DLD1 (cell line): ENCODE data around the gene KIAA0040.

Source experiments
- in situ Hi-C: cut with HindIII; loops from 2 replicates; pipeline ENCODE4 v1.10.0; 2017; ENCODE audit warnings: low sequenced_read_pairs

Gene KIAA0040

DNA sequence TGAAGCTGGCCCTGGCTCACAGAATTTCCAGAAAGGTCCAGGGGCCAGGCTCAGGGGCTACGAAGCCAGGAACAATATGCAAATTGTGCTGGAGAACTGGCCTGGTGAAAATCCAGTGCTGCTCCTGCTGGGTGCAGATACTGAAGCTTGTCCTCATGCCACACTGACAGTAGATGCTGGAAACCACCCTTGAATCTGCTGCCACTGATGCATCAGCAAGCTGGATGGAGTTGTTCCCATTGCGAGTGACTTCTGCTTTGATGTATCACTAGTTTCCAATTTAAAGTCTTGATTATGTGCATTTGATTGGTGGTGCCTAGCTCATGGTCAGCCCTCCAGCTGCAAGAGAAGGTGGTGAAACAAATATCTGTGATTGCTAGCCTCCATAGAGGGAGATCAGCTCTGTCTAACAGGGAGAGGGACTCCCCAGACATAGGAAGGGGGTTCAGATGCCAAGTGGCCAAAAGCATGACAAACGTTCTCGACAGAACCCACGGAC is 11.0 kb upstream of the KIAA0040 start:
- in situ Hi-C loops: no loop called here

DNA sequence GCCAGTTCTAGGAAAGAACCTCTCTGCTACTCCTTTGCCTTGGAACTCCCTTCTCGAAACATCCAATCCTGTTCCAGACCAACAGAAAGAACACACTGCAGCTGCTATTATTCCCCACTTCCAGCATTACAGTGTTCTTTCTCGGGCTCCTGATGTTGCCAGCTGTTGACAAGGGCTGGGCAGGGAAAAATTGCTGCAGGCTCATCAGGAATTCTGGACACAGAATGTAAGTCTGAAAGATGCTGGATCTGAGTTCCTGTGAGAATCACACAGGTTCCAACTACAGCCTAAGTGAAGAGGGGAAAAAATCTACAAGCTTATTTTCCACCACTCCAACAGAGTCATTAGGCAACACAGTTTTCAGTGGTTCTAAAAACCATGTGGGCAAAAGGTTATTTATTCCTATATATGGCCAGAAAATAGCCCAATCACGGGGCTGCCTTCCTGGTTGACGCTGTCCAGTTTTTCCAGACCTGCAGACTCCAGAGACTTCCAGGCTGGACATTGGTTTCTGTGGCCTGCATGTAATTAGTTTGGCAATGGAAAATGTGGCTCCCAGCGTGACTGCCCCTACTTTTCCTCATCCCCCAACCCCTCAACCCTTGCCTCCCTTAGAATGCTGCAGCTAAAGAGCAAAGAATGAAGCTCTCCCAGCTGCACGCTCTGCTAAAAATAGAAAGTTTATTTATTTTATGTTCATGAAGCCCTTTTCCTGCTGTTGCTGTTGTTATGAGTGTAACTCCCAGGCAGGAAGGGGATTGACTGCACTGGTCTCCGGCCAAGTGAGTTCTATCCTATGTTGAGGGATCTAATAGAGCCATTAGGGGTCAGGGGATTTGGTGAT is 8.3 kb upstream of the KIAA0040 start:
- in situ Hi-C loops: no loop called here

DNA sequence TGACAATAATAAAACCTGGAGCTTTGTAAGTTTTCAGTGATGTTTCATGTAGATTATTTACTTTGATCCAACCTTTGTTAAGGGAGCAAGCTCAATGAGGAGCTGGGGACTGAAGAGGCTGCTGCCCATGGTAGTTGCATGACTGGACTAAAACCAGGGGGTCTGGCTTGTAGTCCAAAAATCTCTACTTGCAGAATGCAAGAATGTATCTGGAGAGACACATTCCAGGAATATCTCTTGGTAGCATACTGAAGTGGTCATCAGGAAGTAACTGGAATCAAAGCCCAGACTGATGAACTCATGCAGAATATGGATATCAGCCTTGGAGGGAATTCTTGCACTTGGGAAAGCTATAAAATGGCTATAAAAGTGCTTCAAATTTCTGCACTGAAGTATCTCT is 5.8 kb upstream of the KIAA0040 start:
- in situ Hi-C loops: no loop called here

DNA sequence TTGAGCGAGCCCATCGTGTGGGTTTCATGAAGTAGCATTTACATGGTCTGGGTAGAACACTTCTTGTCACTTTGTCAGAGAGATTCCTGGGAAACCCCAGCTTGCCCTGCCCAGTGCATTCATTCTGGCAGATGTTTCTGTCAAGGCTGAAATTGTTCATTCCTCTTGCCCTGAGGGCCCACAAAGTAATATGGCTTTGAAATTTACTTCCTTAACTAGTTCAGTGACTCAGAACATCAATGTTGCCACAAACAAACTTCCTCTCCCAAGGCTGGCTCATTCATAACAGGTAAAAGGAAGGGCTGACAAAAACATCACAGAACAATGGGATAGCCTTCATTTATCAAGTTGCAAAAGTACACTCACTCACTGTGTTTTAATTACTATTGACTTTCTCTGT is 5.0 kb upstream of the KIAA0040 start:
- in situ Hi-C loops: no loop called here

DNA sequence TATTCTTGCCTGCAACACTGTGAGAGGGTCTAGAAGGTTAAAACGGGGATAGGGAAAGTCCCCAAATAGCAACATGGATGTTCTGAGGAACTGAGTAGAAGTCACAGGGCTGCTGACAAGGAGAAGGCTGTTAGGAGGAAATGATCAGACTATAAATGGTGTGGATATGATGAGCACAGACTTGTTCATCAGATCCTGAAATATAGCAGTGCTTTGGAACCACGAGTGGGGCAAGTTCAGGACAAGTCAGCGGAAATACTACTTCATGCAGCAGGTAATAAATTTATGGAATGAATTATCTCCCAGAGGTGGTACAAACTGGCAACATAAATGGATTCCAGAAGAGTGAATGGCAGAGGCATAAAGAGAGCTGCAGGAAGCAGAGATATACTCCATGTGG is 3.2 kb upstream of the KIAA0040 start:
- in situ Hi-C loops: no loop called here

DNA sequence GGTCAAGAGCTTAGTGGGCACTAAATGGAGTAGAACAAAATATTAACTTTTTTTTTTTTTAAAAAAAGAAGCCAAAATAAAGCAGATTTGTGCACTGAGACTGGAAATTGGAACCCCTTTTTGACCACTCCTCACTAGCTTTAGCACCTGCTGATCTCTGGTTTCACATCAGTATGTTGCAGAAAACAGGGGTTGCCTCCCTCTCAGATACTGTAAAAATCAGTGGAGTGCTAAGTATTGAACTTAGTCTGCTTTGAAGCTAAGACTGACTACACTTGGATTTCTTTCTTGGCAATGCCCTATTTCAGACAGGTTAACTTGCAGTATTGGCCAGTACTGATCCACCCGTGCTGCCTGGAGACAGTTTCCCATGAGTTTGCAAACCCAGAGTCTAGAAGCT is 2.7 kb upstream of the KIAA0040 start:
- in situ Hi-C loops: no loop called here

DNA sequence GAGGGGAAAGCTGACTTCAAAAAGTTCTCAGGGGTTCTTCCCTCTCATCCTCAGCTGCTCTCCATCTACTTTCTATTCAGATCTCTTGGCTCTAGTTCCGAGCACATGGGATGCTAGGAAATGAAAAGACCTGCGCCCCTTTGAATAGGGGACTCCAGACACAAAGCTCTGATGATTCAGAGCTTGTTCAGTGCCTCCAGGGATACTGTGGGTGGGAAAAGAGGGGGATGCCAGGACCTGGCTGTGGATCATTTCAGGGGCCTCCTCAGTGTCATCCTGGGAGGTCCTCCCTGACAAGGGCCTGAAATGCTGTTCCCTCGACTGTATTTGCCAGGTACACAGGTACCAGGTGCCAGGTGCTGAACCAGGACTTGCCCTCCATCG is 943 bp upstream of the KIAA0040 start:
- in situ Hi-C loops: no loop called here

DNA sequence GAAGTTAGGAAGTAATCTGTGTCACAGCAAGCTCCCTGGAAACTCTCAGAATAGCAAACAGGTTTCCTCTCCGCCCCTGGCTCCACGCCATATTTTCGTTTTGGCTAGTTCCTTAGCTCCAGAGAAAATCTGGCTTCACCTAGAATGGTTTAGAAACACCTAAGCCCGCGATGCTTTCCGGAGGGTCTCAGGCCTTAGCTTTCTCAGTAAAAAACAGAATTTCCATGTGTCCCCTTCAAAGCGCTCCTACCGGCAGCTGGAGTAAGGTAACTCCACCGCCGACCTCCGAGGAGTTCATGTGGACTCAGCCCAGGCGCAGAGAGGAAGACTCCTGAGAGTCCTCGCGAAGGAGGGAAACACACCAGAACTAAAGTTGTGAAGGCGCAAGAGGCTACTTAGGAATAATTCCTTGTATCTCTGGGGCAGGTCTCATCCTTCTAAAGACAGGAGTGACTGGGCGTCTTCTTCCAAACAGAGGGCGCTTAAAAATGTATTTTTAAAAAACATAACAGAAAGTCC is 406 bp downstream of the KIAA0040 start:
- in situ Hi-C loops: no loop called here

DNA sequence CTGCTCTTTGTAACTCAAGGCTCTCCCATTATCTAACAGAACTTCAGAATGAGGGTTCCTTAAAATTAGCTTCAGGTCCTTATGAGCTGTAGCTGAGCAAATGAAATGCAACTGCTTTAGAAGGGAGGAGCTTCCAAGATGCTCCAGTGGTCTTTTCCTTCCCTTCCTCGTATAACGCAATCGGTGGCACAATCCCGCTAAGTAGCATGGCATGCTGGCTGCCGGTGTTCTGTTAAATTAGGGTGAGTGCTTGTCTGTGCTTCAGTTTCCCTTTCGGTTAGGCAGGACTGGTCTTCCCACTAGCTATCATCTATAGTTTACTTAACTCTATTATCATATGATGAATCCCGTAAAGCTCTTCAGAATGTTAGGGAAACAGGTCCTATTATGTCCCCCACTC is 917 bp downstream of the KIAA0040 start:
- in situ Hi-C loops: no loop called here

DNA sequence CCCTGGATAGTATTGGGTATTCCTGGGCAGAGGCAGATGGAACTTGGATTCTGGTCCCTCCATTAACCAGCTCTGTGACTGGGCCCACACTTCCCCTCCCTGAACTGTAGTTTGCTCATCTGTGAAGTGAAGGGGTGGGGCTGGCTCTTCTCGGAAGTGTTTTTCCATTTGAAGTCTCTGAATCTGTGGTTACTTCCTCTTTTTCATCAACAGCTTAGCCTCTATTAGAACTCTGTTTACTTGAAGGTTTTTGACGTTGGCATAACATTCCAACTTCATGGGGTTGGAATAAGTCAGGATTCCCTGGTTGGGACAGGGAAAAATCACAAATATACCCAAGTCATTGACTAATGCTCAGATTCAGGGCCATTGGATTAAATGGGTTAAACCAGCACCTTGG is 3.6 kb downstream of the KIAA0040 start:
- in situ Hi-C loops: no loop called here

DNA sequence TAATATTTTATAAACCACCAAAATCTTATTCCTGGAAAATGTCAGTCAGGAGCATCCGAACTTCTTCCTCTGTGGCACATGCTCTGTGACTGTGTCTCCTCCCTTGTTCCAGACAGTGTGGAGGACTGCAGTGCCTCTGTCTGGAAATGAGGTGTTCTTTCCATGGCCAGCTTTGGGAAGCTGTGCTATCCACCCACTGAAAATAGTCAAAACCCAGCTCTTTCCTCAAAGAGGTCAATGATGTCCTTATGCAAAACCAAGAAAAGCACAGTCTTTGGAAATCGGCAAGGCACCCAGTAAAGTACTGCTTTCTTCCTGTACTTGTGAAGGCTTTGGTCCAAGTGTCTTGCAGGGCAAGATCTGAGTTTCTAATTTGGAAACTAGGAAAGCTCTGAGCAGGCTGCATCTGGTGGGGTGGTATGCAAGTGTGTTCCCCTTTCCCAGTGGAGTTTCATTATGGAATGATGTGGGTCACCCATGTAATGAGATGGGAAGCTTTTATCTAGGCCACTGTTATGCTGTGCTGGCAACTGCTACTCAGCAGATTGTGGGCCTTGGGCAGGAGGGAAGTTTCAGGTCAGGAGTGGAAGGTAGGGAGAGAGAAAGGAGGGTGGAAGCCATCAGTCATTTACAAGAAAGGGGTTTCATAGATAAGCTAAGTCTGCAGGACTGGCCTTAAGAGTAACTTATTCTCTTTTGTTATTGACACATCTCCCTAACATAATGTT is 6.0 kb downstream of the KIAA0040 start:
- in situ Hi-C loops: no loop called here

DNA sequence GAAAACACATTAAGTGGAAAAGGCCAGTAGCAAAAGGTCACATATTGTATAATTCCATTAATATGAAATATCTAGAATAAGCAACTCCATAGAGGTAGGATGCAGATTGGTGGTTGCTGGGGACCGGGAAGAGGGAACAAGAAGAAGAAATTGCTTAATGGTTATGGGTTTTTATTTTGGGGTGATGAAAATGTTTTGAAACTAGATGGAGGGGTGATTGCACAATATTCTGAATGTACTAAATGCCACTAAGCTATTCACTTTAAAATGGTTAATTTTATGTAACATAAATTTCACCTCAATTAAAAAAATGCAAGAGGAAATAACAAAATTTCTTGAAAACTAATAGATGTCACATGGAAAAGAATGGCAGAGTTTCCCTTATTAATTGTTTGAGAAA is 6.7 kb downstream of the KIAA0040 start:
- in situ Hi-C loops: no loop called here

DNA sequence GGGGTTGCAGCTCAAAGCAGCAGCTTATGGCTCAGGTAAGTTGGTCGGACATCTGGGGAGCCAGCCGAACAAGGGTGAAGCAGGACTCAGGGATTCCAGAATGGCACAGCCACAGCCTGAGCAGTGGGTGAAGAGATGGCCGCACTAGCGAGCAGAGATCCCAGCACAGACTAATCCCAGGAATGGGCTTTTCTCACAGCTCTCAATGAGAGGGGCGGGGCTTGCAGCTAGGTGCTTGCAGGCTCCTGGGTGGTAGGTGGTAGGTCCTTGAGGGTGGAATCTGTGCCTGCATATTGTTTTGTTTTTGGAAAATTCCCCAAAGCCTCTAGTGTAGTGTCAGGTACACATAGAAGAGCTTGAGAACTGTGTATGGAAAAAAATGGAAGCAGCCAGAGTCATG is 9.0 kb downstream of the KIAA0040 start:
- in situ Hi-C loops: no loop called here

DNA sequence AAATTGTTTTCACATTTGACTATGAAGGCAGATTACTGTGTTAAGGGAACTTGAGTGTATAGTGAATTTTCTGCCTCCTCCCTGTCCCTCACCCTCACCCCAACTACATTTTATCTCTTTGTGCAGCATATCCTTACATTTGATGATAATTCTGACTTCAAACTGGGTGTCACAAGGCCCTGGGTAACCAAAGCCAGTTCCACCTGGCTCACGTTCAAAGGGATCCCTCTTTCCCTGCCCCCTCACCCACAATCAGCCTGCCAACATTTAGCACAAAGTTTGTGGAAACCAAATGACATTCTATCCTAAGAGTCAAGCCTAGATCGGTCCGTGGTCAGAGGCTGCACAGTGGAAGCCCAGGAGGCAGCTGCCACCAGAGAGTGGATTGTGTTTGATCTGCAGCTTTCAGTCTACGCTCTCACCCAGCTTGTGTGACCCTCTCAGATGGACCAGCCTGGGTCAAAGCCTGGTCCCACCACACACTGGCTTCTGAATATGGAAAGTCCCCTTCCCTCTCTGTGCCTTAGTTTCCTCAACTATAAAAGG is 10.3 kb downstream of the KIAA0040 start:
- in situ Hi-C loops: no loop called here

DNA sequence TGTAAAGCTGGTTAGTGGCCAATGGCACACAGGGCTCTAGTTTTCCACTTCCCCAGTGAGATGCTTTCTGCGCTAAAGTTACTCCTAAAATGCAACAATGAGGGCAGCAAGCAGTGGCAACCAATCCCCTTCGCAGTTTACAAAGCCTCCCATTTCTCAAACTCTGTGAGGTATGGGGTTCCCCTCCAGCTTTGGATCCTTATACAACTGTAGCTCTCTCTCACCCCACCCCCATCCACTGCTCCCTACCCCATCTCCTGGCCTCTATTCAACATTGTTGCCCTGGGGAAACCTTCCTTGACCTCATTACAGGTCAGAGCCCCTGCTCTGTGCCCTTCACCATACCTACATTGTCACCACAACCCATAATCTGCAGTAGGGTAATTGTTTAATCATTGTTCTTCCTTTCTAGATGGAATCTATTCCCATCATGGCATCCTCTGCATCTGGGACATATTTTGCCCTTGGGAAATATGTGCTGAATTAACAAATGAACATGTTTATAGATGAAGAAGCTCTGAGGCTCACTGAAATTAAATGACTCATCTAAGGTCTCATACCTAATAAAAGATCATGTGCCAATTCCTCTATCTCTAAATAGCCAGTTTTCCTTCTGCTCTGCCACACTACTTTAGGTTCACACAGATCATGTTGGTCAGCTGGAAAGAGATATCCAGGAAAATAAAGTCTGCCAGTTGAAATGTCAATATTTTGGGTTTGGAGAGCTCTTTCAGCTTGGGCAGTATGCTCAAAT is 12.6 kb downstream of the KIAA0040 start:
- in situ Hi-C loops: no loop called here

DNA sequence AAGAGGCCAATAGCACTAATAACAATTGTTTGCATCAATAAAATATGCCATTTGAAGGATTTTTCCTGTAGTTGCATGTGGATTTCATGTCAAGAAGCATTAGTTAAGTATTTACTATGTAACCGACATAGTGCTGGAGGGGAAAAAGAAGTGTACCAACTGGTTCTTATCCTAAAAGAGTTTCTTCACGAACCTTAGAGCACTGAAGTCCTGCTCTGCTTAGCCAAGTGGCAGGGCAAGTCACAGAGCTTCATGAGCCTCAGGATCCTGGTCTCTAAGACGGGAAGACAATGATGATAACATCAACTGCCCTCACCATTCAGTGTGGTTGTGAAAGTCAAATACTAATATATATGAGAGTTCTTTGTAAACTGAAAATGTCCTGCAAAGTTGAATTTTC is 14.1 kb downstream of the KIAA0040 start:
- in situ Hi-C loops: no loop called here

DNA sequence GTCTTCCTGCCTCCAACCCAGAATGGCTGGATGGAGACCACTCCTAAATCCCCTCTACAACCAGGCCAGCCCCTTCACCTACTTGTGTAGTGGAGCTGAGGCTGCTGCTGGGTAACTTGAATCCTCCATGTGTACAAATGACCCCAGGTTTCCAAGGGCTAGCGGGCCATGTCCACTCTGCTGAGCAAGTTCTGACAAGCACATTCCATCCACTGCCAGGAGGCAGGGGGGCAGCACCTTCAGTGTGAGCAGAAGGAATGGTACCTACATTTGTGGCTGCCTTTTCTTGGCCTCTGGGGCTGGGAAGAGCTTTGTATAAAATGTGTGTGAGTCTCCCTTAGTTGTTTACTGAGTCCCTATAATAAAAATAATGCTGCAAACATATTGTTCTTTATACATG is 14.5 kb downstream of the KIAA0040 start:
- in situ Hi-C loops: no loop called here

DNA sequence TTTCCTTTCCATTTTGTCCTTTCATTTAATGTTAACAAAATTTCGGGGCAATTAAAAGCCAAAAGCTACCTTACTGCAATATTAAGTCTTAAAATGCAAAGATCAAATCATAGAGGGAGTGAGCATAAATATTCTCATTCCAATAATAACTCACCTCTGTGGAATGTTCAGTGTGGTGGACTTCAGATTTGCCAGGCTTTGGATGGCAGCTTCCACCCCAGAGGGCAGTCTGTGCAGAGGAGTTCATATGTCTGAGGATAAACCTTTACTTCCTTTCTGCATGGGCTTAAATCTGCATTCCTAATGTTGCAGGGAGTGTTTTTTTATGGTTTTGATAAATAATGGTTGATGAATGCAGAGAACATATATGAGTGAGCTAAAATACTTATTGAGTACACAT is 16.3 kb downstream of the KIAA0040 start:
- in situ Hi-C loops: no loop called here

DNA sequence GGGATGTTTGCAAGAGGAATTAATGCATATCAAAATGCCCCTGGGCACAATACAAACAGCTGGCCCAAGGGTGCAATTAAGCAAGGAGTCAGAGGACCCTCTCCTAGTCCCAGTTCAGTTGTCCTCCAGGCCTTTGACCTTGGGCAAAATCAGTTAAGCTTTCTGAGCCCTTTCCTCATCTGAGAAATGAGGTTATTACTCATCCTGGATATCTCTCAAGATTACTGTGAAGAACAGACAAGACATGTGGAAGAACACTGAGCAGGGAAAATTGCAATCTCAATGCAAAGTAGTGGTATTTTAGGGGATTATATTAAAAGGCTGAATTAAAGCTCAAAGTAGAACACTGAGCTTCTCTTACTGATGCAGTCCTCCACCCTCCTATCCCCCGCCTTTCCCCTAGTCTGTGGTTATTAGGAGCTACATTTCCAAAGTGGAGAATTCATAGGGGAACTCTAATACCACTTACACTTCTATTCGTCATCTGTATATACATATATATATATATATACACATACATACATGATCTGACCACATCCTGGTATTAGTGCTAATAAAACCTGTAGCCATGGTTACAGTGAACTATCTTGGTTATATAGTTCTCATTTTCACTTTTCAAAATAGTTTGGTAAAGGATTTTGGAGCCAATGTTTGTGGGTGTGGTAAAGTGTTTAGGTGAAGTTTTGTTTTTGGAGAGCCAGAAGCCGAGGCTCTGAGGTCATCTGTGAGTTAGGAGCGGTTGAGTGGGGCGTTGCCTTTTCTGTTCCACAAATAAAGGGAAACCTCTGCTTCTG is 18.1 kb downstream of the KIAA0040 start:
- in situ Hi-C loops: no loop called here

DNA sequence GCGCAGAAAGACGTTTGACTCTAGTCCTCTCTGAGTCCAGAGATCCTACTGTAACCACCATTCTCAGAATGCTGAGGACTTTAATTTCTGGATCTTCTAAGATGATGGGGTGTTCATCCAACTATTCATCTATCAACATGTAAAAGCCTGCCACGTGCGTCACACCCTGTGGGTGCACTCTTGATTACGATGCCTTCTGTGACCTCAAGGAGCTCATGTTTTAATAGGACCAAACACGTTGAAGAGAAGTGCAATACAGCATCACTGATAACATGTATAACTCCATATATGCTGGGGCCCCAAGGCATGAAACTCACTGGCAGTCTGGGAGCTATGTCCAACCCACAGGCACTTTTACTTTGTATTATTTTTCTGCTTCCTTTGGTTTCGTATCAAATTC is 19.0 kb downstream of the KIAA0040 start:
- in situ Hi-C loops: no loop called here
